ENCODE measurements around the gene KSR1. TPM values are rescaled to one million over a fixed set of nuclear protein-coding genes. Genes with fewer than 3 reads are reported as not detected.

KSR1 gene
- total and polyA plus RNA-seq, 2 of the 4 experiments (the other 2 are of a cell fraction) = 12.5 to 21.9 TPM

GRCh38 chr17:27621942-27622559, 165.8 kb downstream of the KSR1 start:
- Histone ChIP-seq H2AK5ac (ENCODE audit: low read depth, low read length) (no peak overlapping the region), H2AK9ac (replicated peaks; ENCODE audit: low read depth, low read length, poor library complexity) (no peak overlapping the region), H4K5ac (ENCODE audit: low read depth, low read length) (no peak overlapping the region), H3K23ac (ENCODE audit: low read depth, low read length) (no peak overlapping the region), H4K8ac (ENCODE audit: low read depth in 2 of 2, low read length in 2 of 2) (no peak overlapping the region), H3K56ac (ENCODE audit: extremely low read depth, insufficient read depth, low read length) (no peak overlapping the region), H2BK15ac (ENCODE audit: low read depth, low read length) (no peak overlapping the region), H2BK20ac (ENCODE audit: low read depth, low read length) (no peak overlapping the region), H3K4me2 (ENCODE audit: low read depth, low read length) (no peak overlapping the region), H3K27me3 (ENCODE audit: control insufficient read depth, insufficient read depth, low read length) (no peaks in the 10 kb centered on the region), H4K91ac (ENCODE audit: insufficient read depth, low read depth, low read length) (no peak overlapping the region), H3K36me3 (ENCODE audit: control insufficient read depth, insufficient read depth, low read length) (peaks cover 89% of the 10 kb centered on the region), H3K9ac (ENCODE audit: low read depth, low read length) (no peak overlapping the region), H3K4ac (ENCODE audit: low read depth, low read length) (no peak overlapping the region), H3K79me1 (ENCODE audit: low read depth in 1 of 2, low read length in 2 of 2) (no peaks in the 10 kb centered on the region), H2BK120ac (ENCODE audit: low read depth, low read length) (no peak overlapping the region), H2BK5ac (ENCODE audit: low read depth, low read length, poor library complexity, severe bottlenecking) (no peak overlapping the region), H3K9me3 (ENCODE audit: control insufficient read depth, insufficient read depth, low read length) (no peaks in the 10 kb centered on the region), H3K9me1 (ENCODE audit: insufficient read depth, low read length) (peaks cover 4% of the 10 kb centered on the region; the same call in 1 of the 2 replicates), H3K18ac (ENCODE audit: low read depth, low read length) (no peak overlapping the region), H3K27ac (ENCODE audit: insufficient read depth, low read length) (no peak overlapping the region), H3K14ac (replicated peaks; ENCODE audit: low read depth, low read length) (no peak overlapping the region), H4K20me1 (ENCODE audit: insufficient read depth, low read length) (no peaks in the 10 kb centered on the region), H3K4me3 (ENCODE audit: insufficient read depth, low read depth, low read length) (no peak overlapping the region), H3K4me1 (ENCODE audit: control insufficient read depth, insufficient read depth, low read length) (no peaks in the 10 kb centered on the region), H2AFZ (replicated peaks; ENCODE audit: low read length, poor library complexity) (no peak overlapping the region)
- 100% methylated on average over 1 of the region's 10 CpGs; no CpG with 5 or more reads in 1 of the 2 experiments for whole genome bisulfite sequencing, 2 experiments (ENCODE audit: extremely low coverage in 2 of 2, insufficient read length in 1 of 2)
- no TSS peak for BruUV-seq (replicated peaks)
- intact Hi-C loops (cut with micrococcal nuclease) = no loop called here
- dilution Hi-C loops (cut with HindIII; ENCODE audit: low sequenced_read_pairs, unreplicated experiment) = no loop called here
- no peak for TF ChIP-seq CEBPB (IDR thresholded peaks at IDR 0.05; ENCODE audit: low read depth, low read length)
- no peak for TF ChIP-seq CHD1 (IDR thresholded peaks at IDR 0.05; ENCODE audit: low read depth, low read length)
- TF ChIP-seq, protein P1, sequence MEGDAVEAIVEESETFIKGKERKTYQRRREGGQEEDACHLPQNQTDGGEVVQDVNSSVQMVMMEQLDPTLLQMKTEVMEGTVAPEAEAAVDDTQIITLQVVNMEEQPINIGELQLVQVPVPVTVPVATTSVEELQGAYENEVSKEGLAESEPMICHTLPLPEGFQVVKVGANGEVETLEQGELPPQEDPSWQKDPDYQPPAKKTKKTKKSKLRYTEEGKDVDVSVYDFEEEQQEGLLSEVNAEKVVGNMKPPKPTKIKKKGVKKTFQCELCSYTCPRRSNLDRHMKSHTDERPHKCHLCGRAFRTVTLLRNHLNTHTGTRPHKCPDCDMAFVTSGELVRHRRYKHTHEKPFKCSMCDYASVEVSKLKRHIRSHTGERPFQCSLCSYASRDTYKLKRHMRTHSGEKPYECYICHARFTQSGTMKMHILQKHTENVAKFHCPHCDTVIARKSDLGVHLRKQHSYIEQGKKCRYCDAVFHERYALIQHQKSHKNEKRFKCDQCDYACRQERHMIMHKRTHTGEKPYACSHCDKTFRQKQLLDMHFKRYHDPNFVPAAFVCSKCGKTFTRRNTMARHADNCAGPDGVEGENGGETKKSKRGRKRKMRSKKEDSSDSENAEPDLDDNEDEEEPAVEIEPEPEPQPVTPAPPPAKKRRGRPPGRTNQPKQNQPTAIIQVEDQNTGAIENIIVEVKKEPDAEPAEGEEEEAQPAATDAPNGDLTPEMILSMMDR (conservative IDR thresholded peaks at IDR 0.05; ENCODE audit: low read depth, low read length) = no peak
- TF ChIP-seq FOS (IDR thresholded peaks at IDR 0.05; ENCODE audit: low read depth, low read length) = no peak
- no peak for TF ChIP-seq USF2 (IDR thresholded peaks at IDR 0.05; ENCODE audit: low read depth, low read length)
- TF ChIP-seq RAD21 (IDR thresholded peaks at IDR 0.05; ENCODE audit: low read length) = no peak
- no peak for TF ChIP-seq SMC3 (IDR thresholded peaks at IDR 0.05; ENCODE audit: low read depth, low read length)
- no peak for TF ChIP-seq MAZ (IDR thresholded peaks at IDR 0.05; ENCODE audit: borderline replicate concordance, low read depth, low read length)
- no peak for TF ChIP-seq MXI1 (IDR thresholded peaks at IDR 0.05; ENCODE audit: borderline replicate concordance, low read depth, low read length)
- TF ChIP-seq, protein P2, sequence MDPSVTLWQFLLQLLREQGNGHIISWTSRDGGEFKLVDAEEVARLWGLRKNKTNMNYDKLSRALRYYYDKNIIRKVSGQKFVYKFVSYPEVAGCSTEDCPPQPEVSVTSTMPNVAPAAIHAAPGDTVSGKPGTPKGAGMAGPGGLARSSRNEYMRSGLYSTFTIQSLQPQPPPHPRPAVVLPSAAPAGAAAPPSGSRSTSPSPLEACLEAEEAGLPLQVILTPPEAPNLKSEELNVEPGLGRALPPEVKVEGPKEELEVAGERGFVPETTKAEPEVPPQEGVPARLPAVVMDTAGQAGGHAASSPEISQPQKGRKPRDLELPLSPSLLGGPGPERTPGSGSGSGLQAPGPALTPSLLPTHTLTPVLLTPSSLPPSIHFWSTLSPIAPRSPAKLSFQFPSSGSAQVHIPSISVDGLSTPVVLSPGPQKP (IDR thresholded peaks at IDR 0.05; ENCODE audit: borderline replicate concordance, low read depth, low read length) = no peak
- no peak for TF ChIP-seq RFX5 (IDR thresholded peaks at IDR 0.05; ENCODE audit: low read depth, low read length)
- TF ChIP-seq NFE2L2 (IDR thresholded peaks at IDR 0.05; ENCODE audit: low read depth, low read length) = no peak
- no peak for TF ChIP-seq BHLHE40 (IDR thresholded peaks at IDR 0.05; ENCODE audit: low read depth, low read length)
- no peak for TF ChIP-seq MAFK (IDR thresholded peaks at IDR 0.05; ENCODE audit: low read depth, low read length)
- TF ChIP-seq POLR2A (IDR thresholded peaks at IDR 0.05; ENCODE audit: low read depth, low read length) = no peak
- no peak for TF ChIP-seq RCOR1 (IDR thresholded peaks at IDR 0.05; ENCODE audit: insufficient replicate concordance, low read length)
- in situ Hi-C loops (cut with MboI; ENCODE audit: low sequenced_read_pairs) = no loop called here
- ATAC-seq (ENCODE audit: low read depth) (no peak), DNase-seq (no peak)
- POLR2A ChIA-PET (ENCODE audit: unreplicated experiment) = no interaction called here
- CTCF ChIA-PET = no interaction called here
